NCI-H146 treated with DMSO at 0.1 percent for 48 hours (cell line): ENCODE measurements around the gene FAAP100.
"Not testable (repeated sequence)": the region's sequence is repeated elsewhere in the genome, so short reads cannot be mapped to it uniquely, and the experiment has no call there.

Source experiments
- DNase-seq: peaks from one replicate; lab custom pipeline; 2025; ENCODE audit not compliant: unreplicated experiment; lab: John Stamatoyannopoulos, UW

FAAP100 gene, protein sequence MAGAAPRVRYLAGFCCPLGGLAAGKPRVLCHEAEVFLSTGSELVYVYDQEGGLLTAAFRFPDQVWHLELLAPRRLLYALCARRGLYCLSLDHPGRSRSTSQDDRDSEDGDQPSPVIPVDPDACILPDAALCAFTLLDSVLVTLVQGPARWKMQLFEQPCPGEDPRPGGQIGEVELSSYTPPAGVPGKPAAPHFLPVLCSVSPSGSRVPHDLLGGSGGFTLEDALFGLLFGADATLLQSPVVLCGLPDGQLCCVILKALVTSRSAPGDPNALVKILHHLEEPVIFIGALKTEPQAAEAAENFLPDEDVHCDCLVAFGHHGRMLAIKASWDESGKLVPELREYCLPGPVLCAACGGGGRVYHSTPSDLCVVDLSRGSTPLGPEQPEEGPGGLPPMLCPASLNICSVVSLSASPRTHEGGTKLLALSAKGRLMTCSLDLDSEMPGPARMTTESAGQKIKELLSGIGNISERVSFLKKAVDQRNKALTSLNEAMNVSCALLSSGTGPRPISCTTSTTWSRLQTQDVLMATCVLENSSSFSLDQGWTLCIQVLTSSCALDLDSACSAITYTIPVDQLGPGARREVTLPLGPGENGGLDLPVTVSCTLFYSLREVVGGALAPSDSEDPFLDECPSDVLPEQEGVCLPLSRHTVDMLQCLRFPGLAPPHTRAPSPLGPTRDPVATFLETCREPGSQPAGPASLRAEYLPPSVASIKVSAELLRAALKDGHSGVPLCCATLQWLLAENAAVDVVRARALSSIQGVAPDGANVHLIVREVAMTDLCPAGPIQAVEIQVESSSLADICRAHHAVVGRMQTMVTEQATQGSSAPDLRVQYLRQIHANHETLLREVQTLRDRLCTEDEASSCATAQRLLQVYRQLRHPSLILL

DNA sequence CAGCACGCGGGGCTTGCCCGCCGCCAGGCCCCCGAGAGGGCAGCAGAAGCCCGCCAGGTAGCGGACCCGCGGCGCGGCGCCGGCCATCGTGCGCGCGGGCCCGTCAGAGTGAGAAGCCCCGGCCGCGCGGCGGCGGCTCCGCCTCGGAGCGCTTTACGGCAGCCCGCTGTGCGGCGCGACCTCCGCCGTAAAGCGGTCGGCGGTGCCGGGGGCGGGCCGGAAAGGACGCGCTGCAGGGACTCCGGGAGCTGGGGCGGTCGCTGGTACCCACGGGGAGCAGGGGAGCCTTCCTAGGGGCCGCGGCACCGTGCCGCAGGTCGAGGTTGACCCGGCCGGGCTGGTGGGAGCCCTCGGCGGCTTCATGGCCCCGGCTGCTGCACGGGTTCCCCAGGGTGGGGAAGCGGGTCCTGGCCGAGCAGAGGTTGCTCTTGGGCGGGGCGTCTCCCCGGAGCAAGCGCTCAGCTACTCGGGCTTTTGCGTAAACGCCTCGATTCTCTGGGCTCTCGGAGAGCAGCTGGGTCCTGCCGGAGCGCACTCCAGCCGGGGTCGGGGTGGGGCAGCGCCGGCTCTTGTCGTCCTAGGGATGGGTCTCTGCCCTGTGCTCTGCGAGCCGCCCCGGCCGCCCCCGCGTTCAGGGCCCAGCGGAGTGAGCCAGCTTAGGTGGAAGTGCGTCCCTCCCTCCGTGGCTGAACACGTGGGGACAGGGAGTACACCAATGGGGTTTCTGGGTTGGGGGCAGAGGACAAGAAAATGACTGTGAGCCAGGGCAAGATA lies at the start of gene FAAP100:
TSS of gene FAAP100 (minus strand) at position 110 of the 774 bp plus-strand sequence. CDS start at position 87, 23 bp downstream.
- peak; percentile 39 for DNase-seq

DNA sequence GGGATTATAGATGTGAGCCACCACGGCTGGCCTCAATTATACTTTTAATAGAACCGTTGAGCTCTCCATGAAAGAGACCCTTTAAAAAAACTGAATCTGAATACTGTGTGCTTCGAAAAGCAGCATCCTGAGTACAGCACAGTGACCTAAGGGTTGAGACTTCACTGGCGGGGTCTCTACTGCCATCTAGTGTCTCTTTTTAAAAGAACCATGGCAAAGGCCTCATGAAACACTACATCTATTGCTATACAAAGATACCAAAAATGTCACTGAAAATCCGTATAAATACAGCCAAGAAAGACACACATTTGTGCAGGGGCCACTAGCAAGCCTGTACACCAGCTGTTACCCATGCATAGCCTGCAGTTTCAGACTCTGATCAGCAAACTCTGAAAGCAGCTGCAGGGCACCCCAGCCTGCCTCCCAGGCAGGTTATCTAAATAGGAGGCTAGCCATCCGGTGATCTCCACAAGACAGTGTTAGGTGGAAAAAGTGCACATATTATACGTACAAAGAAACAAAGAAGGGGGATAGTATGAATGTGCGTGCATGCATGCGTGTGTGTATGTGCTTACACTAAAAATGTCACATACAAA lies 49.5 kb upstream of the FAAP100 start:
- DNase-seq, result peak; percentile 4

DNA sequence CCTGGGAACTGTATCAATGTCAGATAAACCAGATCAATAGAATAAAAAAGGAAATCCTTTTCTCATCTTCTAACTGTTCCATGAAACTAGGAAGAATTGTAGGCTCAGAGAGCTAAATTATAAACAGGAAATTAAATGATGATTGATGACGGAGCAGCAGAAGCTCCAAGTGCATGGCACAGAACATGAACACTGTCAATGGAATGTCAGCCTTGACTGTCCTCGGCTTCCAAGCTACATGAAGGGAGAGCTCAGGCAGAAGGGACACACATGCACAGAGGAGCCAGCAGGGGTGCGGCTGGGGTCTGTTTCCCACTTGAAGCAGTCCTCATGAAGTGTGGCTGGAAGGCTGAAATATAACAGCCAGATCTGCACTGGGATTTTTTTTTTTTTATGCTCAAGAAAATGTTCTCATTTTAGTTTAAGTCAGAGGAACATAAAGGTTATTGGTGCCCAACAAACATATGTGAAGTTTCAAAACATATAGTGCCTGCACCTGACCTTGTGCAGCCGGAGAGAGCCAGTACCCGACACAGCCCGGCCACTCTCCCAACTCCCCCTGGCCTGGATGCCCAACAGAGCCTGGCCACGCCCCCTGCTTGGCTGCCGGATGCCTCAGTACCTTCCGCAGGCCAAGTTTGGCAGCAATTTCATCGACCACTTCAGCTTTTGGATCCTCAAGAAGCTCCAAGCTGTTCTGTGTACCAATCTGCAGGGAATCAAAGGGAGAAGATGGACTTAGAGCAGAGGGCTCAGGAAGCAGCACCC lies 47.8 kb upstream of the FAAP100 start:
- no peak for DNase-seq

DNA sequence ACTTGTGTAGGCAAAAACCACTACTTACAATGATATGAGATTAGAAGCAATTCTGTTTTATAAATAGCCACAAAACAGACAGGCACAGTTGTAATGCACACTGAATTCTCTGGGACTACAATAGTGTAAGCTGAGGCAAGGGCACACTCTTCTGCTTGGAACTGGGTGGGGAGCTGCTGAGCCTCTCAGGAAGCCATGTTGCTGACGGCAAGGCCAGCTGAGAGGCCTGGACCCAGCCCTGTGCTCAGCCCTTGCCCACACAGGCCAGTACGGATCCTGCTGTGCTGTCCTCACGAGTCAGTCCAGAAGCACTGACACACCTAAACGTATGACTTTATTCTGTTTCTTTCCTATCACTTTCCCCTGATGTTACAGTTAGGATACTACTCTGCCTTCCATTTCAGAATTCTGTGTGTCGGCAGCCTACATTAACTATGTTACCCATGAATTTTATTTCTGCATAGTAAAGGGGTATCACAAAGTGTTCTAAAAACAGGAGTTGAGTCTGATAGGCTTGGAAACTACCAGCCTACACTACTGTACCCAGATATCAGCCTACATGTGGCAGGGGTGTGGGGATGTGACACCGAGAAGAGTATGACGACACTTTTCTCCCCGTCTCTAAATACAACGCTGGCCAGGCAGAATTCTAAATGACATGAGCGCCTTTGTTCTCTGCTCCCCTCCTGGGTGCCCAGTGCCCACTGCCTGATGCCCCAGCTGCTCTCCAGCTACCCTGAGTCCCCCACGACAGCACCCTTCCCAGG lies 41.1 kb upstream of the FAAP100 start:
- DNase-seq, result no peak

DNA sequence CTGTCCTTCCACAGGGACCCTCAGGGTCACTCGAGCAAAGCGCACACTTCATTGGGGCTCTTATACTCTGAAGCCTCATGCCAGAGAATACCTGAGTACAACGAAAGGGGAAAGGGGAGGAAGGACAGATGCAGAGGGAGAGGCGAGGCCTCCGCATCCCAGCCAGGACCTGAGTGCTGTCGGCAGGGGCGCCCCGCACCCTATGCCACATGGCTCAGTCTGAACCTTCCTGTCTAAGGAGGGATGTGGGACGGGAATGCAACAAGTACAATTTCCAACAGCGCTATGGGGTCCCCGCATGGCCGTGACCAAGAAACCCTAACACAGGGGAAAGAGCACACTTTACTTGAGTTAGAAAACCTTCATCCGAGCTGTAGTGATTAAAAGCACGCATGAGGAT lies 39.8 kb upstream of the FAAP100 start:
- DNase-seq, result no peak

DNA sequence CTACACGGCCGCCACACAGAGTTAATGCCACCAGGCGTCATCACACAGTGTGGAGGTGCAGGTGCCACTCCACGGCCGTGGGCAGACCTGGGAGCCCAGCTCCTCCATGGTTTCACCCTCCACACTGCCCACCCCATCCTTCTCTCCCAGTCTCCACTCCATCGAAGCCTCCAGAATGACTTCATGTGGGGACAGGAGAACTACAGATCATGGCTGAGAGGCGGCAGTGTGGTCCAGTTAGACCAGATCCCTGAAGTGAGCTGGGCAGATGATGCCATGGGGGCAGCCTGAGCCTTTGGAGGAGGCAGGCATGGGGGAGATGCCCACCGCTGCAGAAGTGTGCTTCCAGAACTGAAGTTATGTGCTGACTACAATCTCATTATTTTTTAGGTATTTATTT lies 38.0 kb upstream of the FAAP100 start:
- DNase-seq, result no peak

DNA sequence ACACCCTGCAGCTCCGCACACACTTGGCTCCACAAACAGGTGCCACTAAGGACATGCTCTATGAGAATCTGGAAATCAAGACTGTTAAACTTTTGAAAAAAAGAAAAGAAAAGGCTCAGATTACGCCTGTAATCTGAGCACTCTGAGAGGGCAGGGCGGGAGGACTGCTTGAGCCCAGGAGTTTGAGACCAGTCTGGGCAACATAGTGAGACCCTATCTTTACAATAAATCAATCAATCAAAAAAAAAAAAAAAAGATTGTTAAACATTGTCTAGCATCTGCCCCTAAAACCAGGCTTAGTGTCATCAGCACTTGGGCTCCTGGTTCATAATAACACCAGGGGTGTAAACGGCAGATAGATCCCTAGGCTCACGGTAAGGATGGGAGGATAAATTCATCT lies 37.5 kb upstream of the FAAP100 start:
- DNase-seq, result no peak

DNA sequence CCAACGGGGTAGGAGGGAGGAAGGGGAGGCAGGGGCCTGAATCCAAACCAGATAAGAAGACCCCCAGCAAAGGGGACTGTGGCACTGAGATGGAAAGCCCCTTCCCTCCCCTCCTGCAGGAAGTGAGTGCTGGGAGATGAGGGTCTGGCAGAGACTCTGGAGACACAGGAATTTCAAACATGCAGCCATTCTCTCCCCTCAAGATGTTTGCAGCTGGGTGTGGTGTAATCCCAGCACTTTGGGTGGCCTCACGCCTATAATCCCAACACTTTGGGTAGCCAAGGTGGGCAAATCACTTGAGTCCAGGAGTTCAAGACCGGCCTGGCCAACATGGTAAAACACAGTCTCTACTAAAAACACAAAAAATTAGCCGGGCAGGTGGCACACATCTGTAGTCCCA lies 33.9 kb upstream of the FAAP100 start:
- no peak for DNase-seq

DNA sequence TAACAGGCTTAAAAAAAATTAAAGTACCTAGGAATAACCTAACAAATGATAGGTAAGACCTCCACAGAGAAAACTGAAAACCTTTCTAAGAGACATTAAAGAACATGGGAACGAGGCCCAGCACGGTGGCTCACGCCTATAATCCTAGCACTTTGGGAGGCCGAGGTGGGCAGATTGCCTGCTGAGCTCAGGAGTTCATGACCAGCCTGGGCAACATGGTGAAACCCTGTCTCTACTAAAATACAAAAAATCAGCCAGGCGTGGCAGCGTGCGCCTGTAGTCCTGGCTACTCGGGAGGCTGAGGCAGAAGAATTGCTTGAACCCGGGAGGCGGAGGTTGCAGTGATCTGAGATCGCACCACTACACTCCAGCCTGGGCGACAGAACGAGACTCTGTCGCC lies 32.6 kb upstream of the FAAP100 start:
- DNase-seq, result not testable (repeated sequence)

DNA sequence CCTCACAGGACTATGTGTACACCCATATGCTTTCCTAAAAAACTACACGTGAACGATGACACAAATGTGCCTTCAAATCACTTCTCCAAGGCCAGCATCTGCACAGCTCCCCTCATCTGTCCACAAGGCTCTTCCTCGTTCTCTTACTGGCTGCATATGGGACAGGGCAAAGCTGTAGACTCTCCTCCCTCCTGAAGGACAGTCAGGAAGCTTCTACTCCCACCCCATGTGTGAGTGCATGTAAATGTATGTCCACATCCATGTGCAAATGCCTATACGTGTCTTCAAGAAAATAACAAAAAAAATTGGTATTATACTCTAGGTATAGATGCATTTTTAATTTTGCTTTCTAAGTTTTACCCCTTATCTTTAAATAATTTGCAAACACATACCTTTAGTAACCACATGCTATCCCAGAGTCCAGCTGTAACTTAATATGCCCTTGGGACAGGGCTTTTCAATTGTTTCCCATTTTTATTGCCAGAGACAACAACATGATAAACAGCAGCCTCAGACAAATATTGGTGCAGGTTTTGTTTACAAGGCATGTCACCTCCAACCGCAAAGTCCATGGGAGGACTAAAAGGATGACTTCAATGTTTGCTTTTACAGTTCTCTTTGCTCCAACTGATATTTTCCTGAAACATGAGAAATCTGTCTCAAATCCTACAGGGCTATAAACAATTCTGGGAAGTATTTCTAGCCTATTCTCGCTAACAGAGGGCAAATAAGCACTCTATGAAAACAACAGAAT lies 31.6 kb upstream of the FAAP100 start:
- no peak for DNase-seq

DNA sequence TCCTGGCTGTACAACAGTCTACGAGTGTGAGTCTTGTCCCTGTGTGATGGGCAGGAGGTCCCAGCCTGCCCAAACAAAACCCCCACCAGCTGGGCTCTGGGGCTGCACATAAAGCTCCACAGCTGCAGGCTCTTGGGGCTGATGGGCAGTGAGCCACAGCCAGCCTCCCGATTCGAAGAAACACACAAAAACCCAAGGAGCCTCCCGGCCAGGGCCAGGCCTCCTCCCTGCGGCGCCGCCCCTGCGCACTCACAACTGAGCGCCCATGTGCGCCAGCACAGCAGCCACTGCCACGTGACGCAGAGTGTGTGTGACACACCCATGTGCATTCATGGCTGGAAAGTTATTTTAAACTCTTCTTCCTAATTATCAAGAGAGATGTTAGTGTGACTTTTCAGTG lies 30.6 kb upstream of the FAAP100 start:
- no peak for DNase-seq

DNA sequence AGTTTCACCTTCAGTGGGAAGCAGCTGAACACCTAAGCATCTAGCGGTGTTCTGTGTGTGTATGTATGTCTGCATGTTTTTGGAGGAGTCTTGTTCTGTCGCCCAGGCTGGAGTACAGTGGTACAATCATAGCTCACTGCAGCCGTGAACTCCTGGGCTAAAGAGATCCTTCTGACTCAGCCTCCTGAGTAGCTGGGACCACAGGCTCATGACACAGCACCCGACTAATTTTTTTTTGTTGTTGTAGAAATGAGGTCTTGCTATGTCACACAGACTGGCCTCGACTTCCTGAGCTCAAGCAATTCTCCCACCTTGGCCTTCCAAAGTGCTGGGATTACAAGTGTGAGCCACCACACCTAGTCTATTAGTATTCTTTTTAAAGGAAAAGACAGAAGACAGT lies 30.2 kb upstream of the FAAP100 start:
- DNase-seq, result no peak

DNA sequence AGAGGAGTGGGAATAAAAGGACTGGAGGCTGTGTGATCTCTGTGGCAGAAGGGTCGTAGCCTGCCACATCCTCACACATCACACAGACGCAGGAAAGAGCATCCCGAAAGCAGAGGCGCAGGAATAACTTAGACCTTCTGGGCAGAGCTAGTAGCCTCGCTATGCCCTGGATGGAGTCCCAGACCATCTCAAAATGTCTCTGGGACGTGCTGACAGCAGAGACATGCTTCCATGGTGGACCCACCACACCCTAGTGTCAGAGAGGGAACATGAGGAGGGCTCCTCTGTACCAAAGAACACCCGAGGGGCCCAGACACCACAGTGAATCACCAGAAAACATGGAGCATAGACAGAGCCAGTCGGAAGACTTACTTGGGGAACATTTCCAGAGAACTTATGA lies 29.6 kb upstream of the FAAP100 start:
- DNase-seq, result no peak

DNA sequence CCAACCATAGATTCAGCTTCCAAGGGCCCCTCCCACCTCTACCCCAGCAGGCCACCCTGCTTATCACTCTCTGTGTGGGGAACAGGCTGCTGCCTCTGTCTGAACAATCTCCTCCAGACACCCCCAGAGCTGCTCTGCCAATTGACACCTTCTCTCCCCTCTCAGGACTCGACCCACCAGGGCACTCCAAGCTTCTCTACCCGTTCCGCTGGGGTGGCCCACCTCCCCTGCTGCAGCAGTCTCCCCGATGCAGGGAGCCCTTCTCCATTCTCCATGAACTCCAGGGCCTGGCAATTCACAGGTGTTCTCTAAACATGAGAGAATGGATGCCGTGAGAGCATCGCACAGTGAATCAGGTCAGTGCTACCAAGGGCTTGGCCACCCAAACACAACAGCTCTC lies 28.3 kb upstream of the FAAP100 start:
- no peak for DNase-seq

DNA sequence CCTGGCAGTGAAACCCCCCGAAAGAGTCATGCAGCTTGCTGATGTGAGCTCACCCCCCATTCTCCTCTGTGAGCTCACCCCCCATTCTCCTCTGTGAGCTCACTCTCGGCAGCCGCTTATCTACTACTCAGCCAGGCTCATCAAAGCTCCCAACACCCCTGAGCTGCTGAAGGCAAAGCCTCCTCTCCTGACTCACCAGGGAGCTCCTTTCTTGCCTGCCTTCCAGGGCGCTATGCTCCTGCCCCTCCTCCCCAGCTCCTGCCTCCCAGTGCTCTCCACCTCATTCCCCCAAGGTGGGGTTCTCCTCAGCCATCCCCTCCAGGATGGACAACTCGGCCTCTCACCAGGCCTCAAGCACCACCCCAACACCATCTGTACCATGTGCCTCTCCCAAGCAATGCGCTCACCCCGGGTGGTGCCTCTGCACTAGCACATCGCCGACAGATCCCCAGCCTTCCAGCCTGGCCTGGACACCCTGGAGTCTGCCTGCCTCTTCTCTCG lies 27.7 kb upstream of the FAAP100 start:
- no peak for DNase-seq

DNA sequence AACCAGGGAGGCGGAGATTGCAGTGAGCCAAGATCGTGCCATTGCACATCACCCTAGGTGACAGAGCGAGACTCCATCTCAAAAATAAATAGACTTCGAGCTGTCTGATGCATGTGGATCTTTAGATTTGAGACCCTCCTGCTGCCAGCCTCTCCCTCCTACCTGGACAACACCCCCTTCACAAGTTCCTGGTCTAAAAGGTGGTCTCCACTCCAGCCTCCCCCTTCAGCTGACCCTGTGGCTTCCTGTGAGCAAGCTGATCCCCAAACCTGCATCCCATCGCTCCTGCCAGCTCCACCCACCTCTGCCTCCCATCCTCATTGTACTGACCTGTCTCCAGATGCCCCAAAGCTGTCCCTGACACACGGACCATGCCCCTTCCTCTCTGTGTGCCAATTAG lies 27.1 kb upstream of the FAAP100 start:
- DNase-seq, result no peak

DNA sequence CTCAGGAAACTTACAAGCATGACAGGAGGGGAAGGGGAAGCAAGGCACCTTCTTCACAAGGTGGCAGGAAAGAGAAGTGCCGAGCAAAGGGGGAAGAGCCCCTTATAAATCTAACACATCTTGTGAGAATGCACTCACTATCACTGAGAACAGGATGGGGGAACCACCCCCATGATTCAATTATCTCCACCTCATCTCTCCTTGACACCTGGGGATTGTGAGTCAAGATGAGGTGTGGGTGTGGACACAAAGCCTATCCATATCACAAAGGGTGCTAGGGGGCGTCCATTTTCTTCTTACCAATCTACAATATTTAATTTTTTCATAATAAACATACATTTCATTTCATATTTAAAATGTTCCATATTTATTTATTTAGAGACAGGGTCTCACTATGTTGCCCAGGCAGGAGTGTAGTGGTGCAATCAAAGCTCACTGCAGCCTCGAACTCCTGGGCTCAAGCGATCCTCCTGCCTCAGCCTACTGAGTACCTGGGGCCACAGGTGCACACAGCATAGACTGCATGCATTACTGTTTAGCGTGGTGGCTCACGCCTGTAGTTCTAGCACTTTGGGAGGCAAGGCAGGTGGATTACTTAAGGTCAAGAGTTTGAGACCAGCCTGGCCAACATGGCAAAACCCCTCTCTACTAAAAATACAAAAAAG lies 26.5 kb upstream of the FAAP100 start:
- no peak for DNase-seq

DNA sequence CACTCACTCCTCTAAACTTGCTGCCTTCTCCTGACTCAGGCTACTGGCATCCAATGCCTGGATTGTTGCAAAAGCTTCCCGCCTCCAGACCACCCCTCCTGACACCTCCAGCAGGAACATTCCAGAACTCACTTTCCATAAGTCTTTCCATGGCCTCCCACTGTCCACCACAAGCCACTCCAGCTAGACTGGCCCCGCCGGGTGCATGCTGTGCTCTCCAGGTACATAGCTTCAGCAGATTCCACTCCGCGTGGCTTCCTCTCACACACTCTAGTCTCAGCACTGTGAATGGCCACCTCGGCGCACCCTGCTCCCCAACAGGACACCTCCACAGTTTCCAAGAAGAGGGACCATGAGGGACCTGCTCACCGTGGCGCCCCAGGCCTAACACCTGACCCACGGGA lies 25.9 kb upstream of the FAAP100 start:
- no peak for DNase-seq
